Endodermal cell (in vitro differentiated cells): ENCODE results near the gene TMUB2. TPM values are rescaled to one million over a fixed set of nuclear protein-coding genes. Genes with fewer than 3 reads are reported as not detected.

Source experiments
- DNase-seq: peaks from one replicate; pipeline ENCODE4 v3.0.0-alpha.2; 2017
- H3K27ac ChIP-seq: 2 replicates; pipeline ENCODE4 v1.5.1; 2013; ENCODE audit warnings: mild to moderate bottlenecking, low read depth, low read length, moderate library complexity
- H3K27me3 ChIP-seq: 2 replicates; pipeline ENCODE4 v1.6.1; 2013; ENCODE audit warnings: mild to moderate bottlenecking, low read length, moderate library complexity; ENCODE audit not compliant: insufficient read depth, control insufficient read depth, poor library complexity, severe bottlenecking
- H3K36me3 ChIP-seq: 2 replicates; pipeline ENCODE4 v1.7.0; 2013; ENCODE audit warnings: mild to moderate bottlenecking, low read length, moderate library complexity; ENCODE audit not compliant: control insufficient read depth, insufficient read depth
- H3K4me1 ChIP-seq: one replicate; pipeline ENCODE4 v1.7.0; 2013; ENCODE audit warnings: low read length; ENCODE audit not compliant: control insufficient read depth, insufficient read depth
- H3K4me3 ChIP-seq: 2 replicates; pipeline ENCODE4 v1.5.1; 2013; ENCODE audit warnings: mild to moderate bottlenecking, low read length, moderate library complexity
- H3K9ac ChIP-seq: 2 replicates; pipeline ENCODE4 v1.6.1; 2013; ENCODE audit warnings: mild to moderate bottlenecking, low read length, moderate library complexity; ENCODE audit not compliant: poor library complexity, severe bottlenecking; ENCODE audit errors: extremely low read depth
- H3K9me3 ChIP-seq: 2 replicates; pipeline ENCODE4 v1.6.1; 2013; ENCODE audit warnings: mild to moderate bottlenecking, low read length, moderate library complexity; ENCODE audit not compliant: control insufficient read depth
- H3K27ac Mint-ChIP-seq: 2 replicates; pipeline ENCODE4 v1.8.0; 2020; ENCODE audit warnings: mixed read lengths
- H3K27me3 Mint-ChIP-seq: 2 replicates; pipeline ENCODE4 v1.8.0; 2021; ENCODE audit warnings: mild to moderate bottlenecking, mixed read lengths; ENCODE audit not compliant: insufficient read depth
- H3K36me3 Mint-ChIP-seq: 2 replicates; pipeline ENCODE4 v1.8.0; 2020; ENCODE audit warnings: low read depth, mixed read lengths
- H3K4me1 Mint-ChIP-seq: 2 replicates; pipeline ENCODE4 v1.8.0; 2020; ENCODE audit warnings: mixed read lengths
- H3K4me3 Mint-ChIP-seq: 2 replicates; pipeline ENCODE4 v1.8.0; 2020; ENCODE audit warnings: mild to moderate bottlenecking, moderate library complexity, mixed read lengths
- H3K9me3 Mint-ChIP-seq: 2 replicates; pipeline ENCODE4 v1.8.0; 2020; ENCODE audit warnings: mild to moderate bottlenecking, mixed read lengths
- WGBS, 2 experiments: methylation state at CpG; one replicate each; pipeline versions ENCODE4 v1.1.5 to v1.1.7; 2013; ENCODE audit warnings: missing lambda C conversion rate in 2 of 2, mixed read lengths in 1 of 2; ENCODE audit not compliant: insufficient coverage in 1 of 2, insufficient read length in 1 of 2; 5-methylcytosine and 5-hydroxymethylcytosine counted together
- total RNA-seq, 2 donors: library from RNA; stranded (reverse); fragmentation: NEBNext Ultra II Directional in 1 of 2; extraction: Animal tissue kit (Norgen Biotek cat#: 25700) in 1 of 2; gene quantifications; 2 replicates in 1 of 2; 3 replicates in 1 of 2; pipeline ENCODE4 v1.2.1, GENCODE V29; 2021
- TF ChIP-seq, protein P1 (sequence below): fragments of 200-600 bp; sonication (generic); conservative IDR thresholded peaks from 2 replicates; pipeline ENCODE4 v1.5.0; 2021; ENCODE audit warnings: antibody characterized with exemption, mild to moderate bottlenecking

Gene TMUB2
- total RNA-seq, 2 donors from 2014 or later = 28.8 to 33.1 TPM

GRCh38 chr17:44219616-44220212 is 32.9 kb downstream of the TMUB2 start, which contains the start of gene UBTF:
UBTF (minus strand) TSS chr17:44219675; CDS start chr17:44218229, 1,446 bp downstream.
- DNase-seq = peak; percentile 93
- Mint-ChIP-seq H3K4me3 (peak within 1 kb of the TSS; percentile 86), H3K9me3 (no peaks in the 10 kb centered on the region), H3K27me3 (no peaks in the 10 kb centered on the region), H3K4me1 (peaks cover 14% of the 10 kb centered on the region), H3K27ac (peak within 1 kb of the TSS; percentile 93), H3K36me3 (peaks cover 28% of the 10 kb centered on the region)
- Histone ChIP-seq H3K4me3 (peak within 1 kb of the TSS; percentile 91), H3K9me3 (no peaks in the 10 kb centered on the region), H3K27ac (peak within 1 kb of the TSS; percentile 89), H3K27me3 (no peaks in the 10 kb centered on the region), H3K9ac (peak within 1 kb of the TSS; percentile 86), H3K4me1 (peaks cover 3% of the 10 kb centered on the region), H3K36me3 (peaks cover 26% of the 10 kb centered on the region)
- WGBS, 2 experiments = 0% methylated on average over 7 to 43 of the region's 76 CpGs
- TF ChIP-seq, protein P1, sequence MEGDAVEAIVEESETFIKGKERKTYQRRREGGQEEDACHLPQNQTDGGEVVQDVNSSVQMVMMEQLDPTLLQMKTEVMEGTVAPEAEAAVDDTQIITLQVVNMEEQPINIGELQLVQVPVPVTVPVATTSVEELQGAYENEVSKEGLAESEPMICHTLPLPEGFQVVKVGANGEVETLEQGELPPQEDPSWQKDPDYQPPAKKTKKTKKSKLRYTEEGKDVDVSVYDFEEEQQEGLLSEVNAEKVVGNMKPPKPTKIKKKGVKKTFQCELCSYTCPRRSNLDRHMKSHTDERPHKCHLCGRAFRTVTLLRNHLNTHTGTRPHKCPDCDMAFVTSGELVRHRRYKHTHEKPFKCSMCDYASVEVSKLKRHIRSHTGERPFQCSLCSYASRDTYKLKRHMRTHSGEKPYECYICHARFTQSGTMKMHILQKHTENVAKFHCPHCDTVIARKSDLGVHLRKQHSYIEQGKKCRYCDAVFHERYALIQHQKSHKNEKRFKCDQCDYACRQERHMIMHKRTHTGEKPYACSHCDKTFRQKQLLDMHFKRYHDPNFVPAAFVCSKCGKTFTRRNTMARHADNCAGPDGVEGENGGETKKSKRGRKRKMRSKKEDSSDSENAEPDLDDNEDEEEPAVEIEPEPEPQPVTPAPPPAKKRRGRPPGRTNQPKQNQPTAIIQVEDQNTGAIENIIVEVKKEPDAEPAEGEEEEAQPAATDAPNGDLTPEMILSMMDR = no peak

DNA sequence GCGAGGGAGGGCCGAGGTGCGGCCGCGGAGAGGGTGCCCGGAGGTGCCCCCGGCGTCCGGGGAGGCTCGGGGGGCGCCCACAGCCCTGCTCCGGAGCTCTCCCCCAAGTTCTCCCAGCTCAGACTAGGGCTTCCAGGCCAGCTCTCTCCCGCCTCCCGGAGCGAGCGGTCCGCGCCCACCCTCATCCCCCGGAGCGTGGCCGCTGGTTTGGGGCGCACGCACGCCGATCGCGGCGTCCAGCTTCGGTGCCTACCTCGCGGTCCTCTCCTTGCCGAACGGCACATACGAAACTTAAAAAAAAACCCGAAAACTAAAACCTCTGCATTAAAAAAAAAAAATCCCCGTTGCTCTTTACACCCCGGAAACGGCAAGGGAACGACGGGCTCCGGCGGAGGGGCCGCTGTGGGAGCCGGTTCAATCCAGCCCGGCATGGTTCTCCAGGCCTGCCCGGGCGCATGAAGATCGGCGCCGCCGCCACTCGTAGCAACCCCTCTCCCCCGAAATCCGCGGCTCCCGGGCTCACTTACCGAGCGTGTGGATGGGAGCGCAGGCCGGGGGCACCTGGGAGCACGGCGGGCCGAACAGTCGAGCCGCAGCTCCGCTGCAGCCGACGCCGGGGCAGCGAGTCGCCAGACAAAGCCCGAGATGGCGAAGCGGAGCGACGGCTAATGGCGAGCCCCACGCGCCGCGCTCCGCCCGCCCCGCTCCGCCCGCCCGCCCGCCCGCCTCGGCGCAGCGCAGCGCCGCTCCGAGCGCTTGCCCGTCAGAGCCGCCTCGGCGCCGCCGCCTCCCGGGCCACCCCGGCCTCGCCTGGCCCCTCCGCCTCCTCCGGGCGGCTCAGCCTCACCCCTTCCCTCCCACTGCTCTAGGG is 33.7 kb downstream of the TMUB2 start:
- Histone ChIP-seq H3K36me3 (peaks cover 19% of the 10 kb centered on the region), H3K27me3 (no peaks in the 10 kb centered on the region), H3K4me3 (peak overlapping the region; percentile 93), H3K27ac (peak overlapping the region; percentile 87), H3K9ac (peak overlapping the region; percentile 86), H3K9me3 (no peaks in the 10 kb centered on the region), H3K4me1 (peaks cover 3% of the 10 kb centered on the region)
- DNase-seq = peak; percentile 81
- WGBS, 2 experiments = 0% methylated on average over 37 to 106 of the region's 108 CpGs
- TF ChIP-seq, protein P1 = no peak
- Mint-ChIP-seq H3K27me3 (no peaks in the 10 kb centered on the region), H3K4me3 (peak overlapping the region; percentile 86), H3K9me3 (no peaks in the 10 kb centered on the region), H3K4me1 (peaks cover 14% of the 10 kb centered on the region), H3K36me3 (peaks cover 20% of the 10 kb centered on the region), H3K27ac (peak overlapping the region; percentile 93)

DNA sequence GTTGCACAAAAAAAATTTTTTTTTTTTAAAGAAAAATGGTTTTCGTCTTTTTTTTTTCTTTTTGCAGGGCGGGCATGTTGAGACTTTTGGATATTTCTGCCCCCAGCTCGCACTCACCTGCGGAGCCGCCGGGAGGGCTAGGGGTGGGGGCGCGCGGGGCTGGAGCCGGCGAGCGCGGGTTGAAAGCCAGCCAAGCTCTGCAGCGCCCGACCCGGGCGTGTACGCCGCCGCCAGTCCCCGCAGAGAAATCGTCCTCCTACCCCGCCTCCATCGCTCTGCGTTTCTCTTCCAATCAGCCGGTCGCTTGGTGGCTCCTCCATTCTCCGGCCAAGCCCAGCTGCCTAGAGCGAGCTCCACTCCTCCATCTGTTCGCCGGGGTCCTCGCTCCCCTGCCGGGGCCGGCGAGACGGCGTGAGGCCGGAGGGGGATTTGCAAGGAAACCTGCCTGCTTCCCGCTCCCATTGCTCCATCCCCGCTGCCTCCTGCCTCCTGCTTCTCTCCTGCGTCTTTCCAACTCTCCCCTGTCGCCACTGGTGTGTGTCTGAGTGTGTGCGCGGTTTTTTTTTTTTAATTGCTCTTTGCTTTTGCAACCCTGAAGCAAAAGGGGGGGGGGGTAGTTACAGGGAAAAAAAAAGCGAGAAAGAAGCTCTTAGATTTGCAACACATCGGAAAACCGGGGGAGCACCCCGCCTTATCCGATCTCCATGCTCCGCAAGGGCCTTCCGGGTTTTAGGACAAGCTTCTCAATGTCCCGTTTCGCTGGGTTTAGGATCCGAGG is 34.5 kb downstream of the TMUB2 start:
- 0% methylated on average over 18 to 54 of the region's 54 CpGs for WGBS, 2 experiments
- peak overlapping the region; percentile 96 for H3K27ac Mint-ChIP-seq
- no peaks in the 10 kb centered on the region for H3K9me3 Mint-ChIP-seq
- peak overlapping the region; percentile 93 for H3K4me3 ChIP-seq
- H3K4me1 Mint-ChIP-seq = peaks cover 14% of the 10 kb centered on the region
- peak overlapping the region; percentile 87 for H3K27ac ChIP-seq
- peaks cover 10% of the 10 kb centered on the region for H3K36me3 ChIP-seq
- H3K4me1 ChIP-seq = peaks cover 3% of the 10 kb centered on the region
- H3K9me3 ChIP-seq = no peaks in the 10 kb centered on the region
- H3K27me3 ChIP-seq = no peaks in the 10 kb centered on the region
- peak overlapping the region; percentile 62 for H3K9ac ChIP-seq
- H3K27me3 Mint-ChIP-seq = no peaks in the 10 kb centered on the region
- DNase-seq = peak; percentile 96
- H3K36me3 Mint-ChIP-seq = peaks cover 12% of the 10 kb centered on the region
- H3K4me3 Mint-ChIP-seq = peak overlapping the region; percentile 86
- TF ChIP-seq, protein P1 = no peak
